ENCODE measurements around the gene MAGEB16.

Gene MAGEB16

GRCh38 chrX:35798042-35798441 lies at the start of gene MAGEB16:
Gene MAGEB16, plus strand, starts transcription at chrX:35798342. Its CDS starts 3,855 bp downstream, at chrX:35802197.
- no peak for DNase-seq (ENCODE audit: low spot score)

GRCh38 chrX:35773958-35774564 lies 24.1 kb upstream of the MAGEB16 start:
- DNase-seq (ENCODE audit: low spot score), result no peak

- DNase-seq (ENCODE audit: low spot score), result no peak
These were observed 13.1 kb upstream of the MAGEB16 start for GRCh38 chrX:35785075-35785474.

- no peak for DNase-seq (ENCODE audit: low spot score)
These were observed 11.9 kb upstream of the MAGEB16 start for GRCh38 chrX:35786271-35786670.

GRCh38 chrX:35787867-35788266 lies 10.3 kb upstream of the MAGEB16 start:
- no peak for DNase-seq (ENCODE audit: low spot score)

- DNase-seq (ENCODE audit: low spot score), result no peak
These were observed 2.3 kb downstream of the MAGEB16 start for GRCh38 chrX:35800474-35800873.

GRCh38 chrX:35809781-35810180 lies 11.6 kb downstream of the MAGEB16 start:
- no peak for DNase-seq (ENCODE audit: low spot score)

GRCh38 chrX:35819241-35819640 lies 21.1 kb downstream of the MAGEB16 start:
- DNase-seq (ENCODE audit: low spot score), result no peak

- no peak for DNase-seq (ENCODE audit: low spot score)
These were observed 28.4 kb downstream of the MAGEB16 start for GRCh38 chrX:35826503-35826902.

GRCh38 chrX:35829501-35829900 lies 31.4 kb downstream of the MAGEB16 start:
- no peak for DNase-seq (ENCODE audit: low spot score)

- DNase-seq (ENCODE audit: low spot score), result no peak
These were observed 43.7 kb downstream of the MAGEB16 start for GRCh38 chrX:35841872-35842271.

- no peak for DNase-seq (ENCODE audit: low spot score)
These were observed 44.5 kb downstream of the MAGEB16 start for GRCh38 chrX:35842674-35843073.

- no peak for DNase-seq (ENCODE audit: low spot score)
These were observed 49.6 kb downstream of the MAGEB16 start for GRCh38 chrX:35847736-35848135.

Data from hepatic stellate cell (primary cell).